Sciatic nerve (tissue), 2 donors: Measurements from ENCODE around the gene SOX15. TPM values are rescaled to one million over a fixed set of nuclear protein-coding genes. Genes with fewer than 3 reads are reported as not detected.
A peak's percentile ranks its signal among the peaks of the same experiment; 100 is the strongest.
"Not testable (repeated sequence)": the region's sequence is repeated elsewhere in the genome, so short reads cannot be mapped to it uniquely, and the experiment has no call there.

Experiments
- ATAC-seq: fragments of 200-7000 bp; cut with Tn5 transposase; one replicate; pipeline ENCODE4 v1.9.1; 2020; ENCODE audit warnings: mild to moderate bottlenecking, moderate library complexity
- DNase-seq: peaks from one replicate; pipeline ENCODE4 v3.0.0-alpha.2; 2020; ENCODE audit warnings: low spot score
- intact Hi-C: fragments of 100-400 bp; cut with DNase I; formaldehyde crosslinking; loops from one replicate; pipeline ENCODE4 v1.14.2; 2022
- total RNA-seq: library from RNA; stranded (reverse); fragmentation: NEBNext Ultra II Directional; extraction: Animal tissue kit (Norgen Biotek cat#: 25700); gene quantifications from one replicate; pipeline ENCODE4 v1.2.1, GENCODE V29; 2021
- donor health status: DM: no; HTN: no; CAD: no.
- donor health status: DM: no; HTN: no; CAD: no.

SOX15 gene
- 5.1 TPM for total RNA-seq

DNA sequence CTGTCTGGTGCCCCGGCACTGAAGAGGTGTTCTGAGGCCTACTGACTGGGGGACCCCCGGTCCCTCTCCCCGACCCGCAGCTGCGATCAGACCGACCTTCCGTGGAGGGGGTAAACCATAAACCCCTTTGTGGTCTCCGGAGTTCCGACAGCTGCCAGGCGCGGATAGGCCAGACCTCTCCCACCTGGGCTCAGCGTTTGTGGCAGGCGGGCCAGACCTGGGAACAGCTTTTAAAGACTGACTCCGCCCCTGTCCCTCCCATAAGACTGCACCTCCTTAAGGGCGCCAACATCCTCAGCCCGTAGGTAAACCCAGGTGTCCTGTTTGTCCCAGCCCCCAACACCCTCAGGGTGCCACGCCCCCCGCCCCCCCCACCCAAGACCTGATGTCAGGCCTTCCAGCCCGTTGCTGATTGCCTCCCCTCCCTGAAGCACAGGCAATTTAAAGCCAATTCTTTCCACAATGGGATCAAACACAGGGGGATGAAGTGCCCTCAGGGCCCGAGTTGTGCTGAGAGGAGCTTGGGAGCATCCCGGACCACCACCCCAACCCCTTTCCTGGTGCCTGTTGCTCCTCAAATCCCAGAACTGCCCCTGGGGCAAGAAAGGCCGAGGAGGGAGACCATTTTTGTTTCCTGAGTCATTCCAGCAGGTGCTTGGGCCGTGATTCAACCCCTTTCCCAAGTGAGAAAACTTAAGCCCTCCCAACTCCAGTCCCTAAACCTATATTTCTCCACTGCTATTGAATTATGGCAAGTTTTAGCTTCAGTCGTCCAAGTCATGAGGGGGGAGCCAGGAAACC, at the start of gene SOX15:
SOX15 (minus strand) TSS at position 204 of the 801 bp plus-strand sequence. CDS start 418 bp downstream, outside the sequence.
- intact Hi-C loops, result no loop called here
- no peak for DNase-seq
- ATAC-seq, result peak; percentile 6

DNA sequence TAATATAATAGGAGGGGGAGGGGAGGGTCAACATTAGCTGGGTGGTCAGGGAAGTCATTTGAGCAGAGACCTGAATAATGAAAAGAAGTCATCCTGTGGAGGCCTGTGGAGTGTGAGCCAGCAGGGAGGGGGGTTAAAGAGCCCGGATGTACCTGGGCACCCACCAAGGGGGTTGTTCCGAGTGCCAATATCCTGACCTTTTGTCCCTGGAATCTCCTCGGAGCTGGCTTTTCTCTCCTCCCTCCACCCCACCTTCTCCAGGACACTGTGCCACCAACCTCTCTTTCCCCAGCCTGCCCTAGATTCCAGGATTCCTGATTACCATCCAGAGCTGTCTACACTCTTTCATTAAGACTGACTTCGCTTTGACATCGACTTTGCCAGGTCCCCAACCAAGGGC, 46.3 kb upstream of the SOX15 start:
- no peak for DNase-seq
- ATAC-seq, result no peak
- intact Hi-C loops, result loop anchor here (10.0 kb wide), 1 partner anchor 49 kb away; the partner anchor contains the start of genes TP53 and WRAP53

GRCh38 chr17:7634384-7634783, 44.5 kb upstream of the SOX15 start:
- DNase-seq (peak; percentile 70), ATAC-seq (peak; percentile 47)
- intact Hi-C loops, result loop anchor here (10.0 kb wide), 1 partner anchor 50 kb away; the partner anchor contains the start of genes TP53 and WRAP53

DNA sequence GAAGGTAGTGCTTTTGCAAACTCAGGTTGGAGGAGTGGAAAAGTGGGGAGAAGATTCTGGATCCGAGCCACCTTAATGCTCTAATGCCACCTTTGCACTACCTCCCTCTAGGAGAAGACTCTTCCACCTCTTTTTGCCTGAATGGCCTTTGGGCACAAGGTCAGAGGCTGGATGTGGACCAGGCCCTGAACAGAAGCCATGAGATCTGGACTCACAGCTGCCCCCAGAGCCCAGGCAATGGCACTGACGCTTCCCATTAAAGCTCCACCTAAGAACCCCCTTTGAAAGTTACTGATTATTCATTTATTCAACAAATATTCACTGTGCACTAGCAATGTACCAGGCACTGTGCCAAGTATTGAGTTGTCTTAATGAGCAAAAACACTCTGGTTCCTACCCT, 43.2 kb upstream of the SOX15 start:
- ATAC-seq, result no peak
- DNase-seq, result no peak
- intact Hi-C loops, result loop anchor here (10.0 kb wide), 1 partner anchor 52 kb away; the partner anchor contains the start of genes TP53 and WRAP53

DNA sequence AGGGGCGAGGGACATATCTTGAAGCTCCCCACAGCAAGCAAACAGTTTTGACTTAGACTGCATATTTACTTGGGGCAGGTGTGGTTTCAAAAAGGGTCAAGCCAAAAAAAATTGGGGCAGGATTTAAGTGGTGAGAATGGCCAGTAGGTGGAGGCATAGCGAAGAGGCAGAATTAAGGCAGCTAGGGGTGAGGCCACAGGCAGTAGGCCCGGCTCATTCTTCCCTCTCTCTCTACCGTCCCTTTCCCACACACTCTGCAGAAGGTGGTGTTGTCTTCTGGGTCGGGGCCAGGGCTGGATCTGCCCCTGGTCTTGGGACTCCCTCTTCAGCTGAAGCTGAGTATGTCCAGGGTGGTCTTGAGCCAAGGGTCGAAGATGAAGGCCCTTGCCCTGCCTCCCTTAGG, 42.6 kb upstream of the SOX15 start:
- intact Hi-C loops, result loop anchor here (10.0 kb wide), 1 partner anchor 52 kb away; the partner anchor contains the start of genes TP53 and WRAP53
- ATAC-seq (no peak), DNase-seq (no peak)

DNA sequence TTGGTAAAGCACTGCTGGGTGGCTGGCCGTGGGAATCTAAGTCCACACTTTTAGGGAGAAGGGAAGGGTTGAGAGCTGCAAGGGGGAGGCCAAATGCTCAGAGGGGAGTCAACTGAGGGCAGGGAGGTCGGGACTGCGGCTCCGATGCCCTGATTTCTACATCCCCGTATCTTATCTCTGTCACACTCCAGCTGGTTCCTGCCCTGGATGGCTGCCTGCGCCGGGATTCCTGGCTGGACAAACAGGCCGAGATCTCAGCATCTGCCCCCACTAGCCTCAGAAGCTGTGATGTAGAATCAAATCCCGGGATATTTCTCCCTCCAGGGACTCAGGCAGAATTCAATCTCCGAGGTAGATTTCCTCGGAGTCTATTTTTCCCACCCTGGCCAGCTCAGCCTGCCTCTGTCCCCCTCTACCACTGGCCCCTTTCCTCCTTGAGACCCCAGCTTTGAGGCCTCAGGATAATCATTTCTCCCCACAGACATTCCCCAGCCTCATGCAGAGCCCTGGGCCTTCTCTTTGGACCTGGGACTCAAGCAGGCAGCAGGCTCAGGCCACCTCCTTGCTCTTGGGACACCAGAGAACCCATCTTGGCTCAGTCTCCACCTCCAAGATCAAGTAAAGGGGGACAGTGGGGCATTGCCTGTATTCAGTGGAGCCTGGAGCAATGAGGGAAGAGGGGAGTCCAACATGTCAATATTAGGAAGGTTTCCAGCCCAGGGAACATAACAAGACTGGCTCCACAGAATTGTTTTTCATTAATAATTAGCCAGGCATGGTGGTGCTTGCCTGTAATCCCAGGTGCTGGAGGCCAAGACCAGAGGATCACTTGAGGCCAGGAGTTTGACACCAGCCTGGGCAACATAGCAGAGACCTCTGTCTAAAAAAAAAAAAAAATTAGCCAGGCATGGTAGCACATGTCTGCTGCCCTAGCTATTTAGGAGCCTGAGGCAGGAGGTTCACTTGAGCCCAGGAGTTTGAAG, 41.8 kb upstream of the SOX15 start:
- DNase-seq, result no peak
- intact Hi-C loops, result loop anchor here (10.0 kb wide), 1 partner anchor 53 kb away; the partner anchor contains the start of genes TP53 and WRAP53
- no peak for ATAC-seq

- no peak for DNase-seq
- ATAC-seq, result no peak
- intact Hi-C loops, result loop anchor here (10.0 kb wide), 1 partner anchor 55 kb away; the partner anchor contains the start of genes TP53 and WRAP53
These were observed 40.2 kb upstream of the SOX15 start, which contains the start of gene SHBG for GRCh38 chr17:7629939-7630571. SHBG (plus strand) TSS chr17:7630135; CDS start chr17:7630173, 38 bp downstream.

DNA sequence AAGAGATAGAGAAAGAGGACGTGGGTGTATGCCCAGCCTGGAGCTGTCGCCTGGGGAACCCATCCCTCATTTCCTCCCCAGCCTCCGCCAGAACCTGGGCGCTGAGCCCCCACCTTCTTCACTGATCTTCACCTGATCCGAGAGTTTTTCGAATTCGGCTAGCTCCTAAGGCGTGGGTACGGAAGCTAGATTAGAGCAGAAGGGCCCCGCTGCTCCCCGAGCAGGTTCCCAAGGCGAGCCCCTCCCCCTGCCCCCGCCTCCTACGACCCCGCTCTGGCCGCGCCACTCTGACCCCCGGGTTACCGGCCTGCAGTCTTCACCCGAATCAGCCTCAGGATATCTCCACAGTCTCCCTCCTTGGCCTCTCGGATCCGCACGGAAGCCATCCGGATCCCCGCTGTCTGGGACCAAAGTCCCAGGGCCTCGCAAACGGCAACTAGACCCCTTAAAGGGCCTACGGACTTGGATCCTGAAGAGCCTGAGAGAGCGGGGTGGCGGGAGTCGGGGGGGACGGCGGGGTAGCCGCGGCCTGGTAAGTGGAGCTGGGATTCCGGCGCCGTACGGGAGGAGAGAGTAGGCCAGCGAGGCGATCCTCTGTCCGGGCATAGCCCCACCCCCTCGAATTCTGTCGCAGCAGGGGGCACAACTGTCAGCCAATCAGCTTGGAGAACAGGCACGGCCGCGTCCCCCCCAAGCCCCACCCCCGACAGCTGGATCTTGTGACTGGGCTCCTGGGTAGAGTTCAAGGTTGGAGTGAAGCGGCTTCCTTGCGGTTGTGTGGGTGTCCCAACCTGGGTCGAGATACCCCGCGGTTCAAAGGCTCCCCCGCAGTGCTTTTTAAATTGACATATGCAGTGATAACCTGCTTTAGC, 37.6 kb upstream of the SOX15 start, which contains the start of gene SAT2:
SAT2 (minus strand) TSS at position 572 of the 872 bp plus-strand sequence; CDS start at position 386, 186 bp downstream.
- ATAC-seq (peak; percentile 99), DNase-seq (peak; percentile 97)
- intact Hi-C loops, result no loop called here

DNA sequence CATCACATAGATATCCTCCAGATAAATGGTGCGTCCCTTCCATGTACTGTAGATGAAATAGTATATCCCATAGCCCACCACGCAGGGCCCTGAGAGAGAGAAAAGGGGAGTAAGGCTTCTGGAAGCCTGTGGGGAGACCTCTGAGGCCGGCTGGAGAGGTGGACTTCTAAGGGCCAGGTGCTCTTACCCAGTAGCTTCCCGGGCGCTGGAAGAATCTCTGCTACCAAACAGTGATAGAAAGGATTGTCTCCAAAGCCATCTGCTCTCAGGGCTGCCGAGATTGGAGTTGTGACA, 37.0 kb upstream of the SOX15 start:
- intact Hi-C loops, result no loop called here
- DNase-seq (no peak), ATAC-seq (no peak)

- DNase-seq, result no peak
- intact Hi-C loops, result no loop called here
These were observed 36.4 kb upstream of the SOX15 start for GRCh38 chr17:7626307-7626706.

GRCh38 chr17:7625749-7626148, 35.9 kb upstream of the SOX15 start:
- DNase-seq, ATAC-seq, intact Hi-C loops: not testable (repeated sequence)

More at GRCh38 chr17:7626307-7626706, 36.4 kb upstream of the SOX15 start:
- ATAC-seq, result no peak

GRCh38 chr17:7623661-7624060, 33.8 kb upstream of the SOX15 start:
- DNase-seq, result no peak
- intact Hi-C loops, result no loop called here
- ATAC-seq, result no peak

DNA sequence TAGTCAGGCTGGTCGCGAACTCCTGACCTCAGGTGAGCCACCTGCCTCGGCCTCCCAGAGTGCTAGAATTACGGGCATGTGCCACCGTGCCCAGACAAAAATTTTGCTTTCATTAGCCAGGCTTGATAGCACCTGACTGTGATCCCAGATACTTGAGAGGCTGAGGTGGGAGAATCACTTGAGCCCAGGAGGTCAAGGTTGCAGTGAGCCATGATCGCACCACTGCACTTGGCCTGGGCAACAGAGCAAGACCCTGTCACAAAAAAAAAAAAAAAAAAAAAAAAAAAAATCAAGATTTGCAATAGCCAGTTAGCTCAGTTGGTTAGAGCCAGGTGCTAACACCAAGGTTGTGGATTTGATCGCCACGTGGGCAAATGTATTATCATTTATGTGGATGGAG, 30.9 kb upstream of the SOX15 start:
- intact Hi-C loops, result no loop called here
- ATAC-seq, result no peak
- DNase-seq, result no peak

GRCh38 chr17:7618608-7619007, 28.7 kb upstream of the SOX15 start:
- ATAC-seq, result no peak
- no peak for DNase-seq
- intact Hi-C loops, result no loop called here

DNA sequence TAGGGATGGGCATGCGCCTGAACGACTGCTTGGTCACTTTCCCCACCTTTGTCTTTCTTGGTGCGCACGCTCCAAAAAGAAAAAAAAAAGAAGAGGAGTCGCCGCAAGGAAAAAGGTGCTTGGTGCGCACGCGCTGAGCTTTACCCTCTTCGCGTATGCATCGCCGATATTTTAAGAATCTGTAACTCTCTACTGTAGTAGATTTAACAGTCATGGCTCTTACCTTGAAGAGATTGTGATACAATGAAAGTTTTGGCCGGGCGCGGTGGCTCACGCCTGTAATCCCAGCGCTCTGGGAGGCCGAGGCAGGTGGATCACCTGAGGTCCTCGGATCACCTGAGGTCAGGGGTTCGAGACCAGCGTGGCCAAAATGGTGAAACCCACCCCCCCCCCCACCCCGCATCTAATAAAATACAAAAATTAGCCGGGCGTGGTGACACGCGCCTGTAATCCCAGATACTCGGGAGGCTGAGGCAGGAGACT, 25.4 kb upstream of the SOX15 start:
- DNase-seq (no peak), ATAC-seq (no peak)
- intact Hi-C loops, result no loop called here

GRCh38 chr17:7614425-7615264, 24.8 kb upstream of the SOX15 start, which contains the start of gene FXR2:
FXR2 (minus strand) TSS chr17:7614897; CDS start chr17:7614532, 365 bp downstream.
- peak; percentile 99 for DNase-seq
- intact Hi-C loops, result no loop called here

More at GRCh38 chr17:7614425-7615264, 24.8 kb upstream of the SOX15 start, which contains the start of gene FXR2:
- ATAC-seq, result peak; percentile 99
